Stimulated activated CD8-positive, alpha-beta memory T cell treated with anti-CD3 and anti-CD28 coated beads, Interleukin-12 subunit alpha, Interleukin-12 subunit beta, amount 100 ng/mL, for 24 hours (primary cell): ENCODE results near the gene FAM170B.

Experiments
- DNase-seq: peaks from one replicate; pipeline ENCODE4 v3.0.0-alpha.2; 2020; ENCODE audit errors: extremely low read depth

FAM170B gene

GRCh38 chr10:49169776-49170175 is 36.0 kb upstream of the FAM170B start:
- no peak for DNase-seq

DNA sequence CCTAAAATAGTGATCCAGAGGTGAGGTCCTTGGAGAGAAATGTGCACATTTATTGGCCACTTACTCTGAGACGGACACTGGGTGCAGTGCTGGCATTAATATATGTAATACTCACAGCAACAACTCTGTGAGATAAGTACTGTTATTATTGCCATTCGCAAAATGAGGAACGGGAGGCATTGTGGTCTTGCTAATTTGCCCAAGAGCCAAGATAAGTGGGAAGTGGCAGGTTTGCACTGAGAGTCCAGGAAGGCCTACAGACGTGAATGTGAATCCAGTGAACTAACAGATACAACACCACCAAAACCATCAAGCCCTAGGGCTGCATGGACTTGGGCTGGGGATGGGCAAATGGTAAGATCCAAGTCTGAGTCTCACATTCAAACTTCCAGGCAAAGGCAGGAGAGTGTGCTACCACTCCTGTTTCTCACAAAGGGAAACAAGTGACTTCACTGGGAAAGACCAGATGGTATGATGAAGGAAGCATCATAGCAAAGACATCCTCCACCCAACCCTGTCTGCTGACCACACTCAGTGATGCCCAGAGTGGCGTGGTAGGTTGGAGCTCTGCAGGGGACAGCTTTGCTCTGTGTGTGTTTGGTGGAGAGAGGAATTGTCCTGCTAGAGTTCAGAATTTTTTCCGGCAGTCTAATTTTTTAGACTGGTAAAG is 35.1 kb upstream of the FAM170B start:
- no peak for DNase-seq

DNA sequence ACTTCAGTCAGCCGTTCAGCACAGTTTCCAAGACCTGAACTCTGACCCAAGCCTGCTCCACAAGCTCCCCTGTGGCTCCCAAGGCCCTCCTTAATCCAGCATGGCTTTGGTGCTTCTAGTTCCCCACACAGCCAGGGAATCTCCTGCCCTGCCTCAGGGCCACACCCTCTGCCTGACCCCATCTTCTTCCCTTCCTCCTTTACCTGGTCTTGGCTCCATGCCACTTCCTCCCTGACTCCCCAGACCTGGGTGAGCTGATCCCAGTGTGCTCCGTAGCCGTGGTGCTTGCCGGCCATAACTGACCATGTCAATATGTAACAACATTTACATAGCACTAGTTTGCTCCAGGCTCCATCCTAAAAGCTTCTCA is 34.3 kb upstream of the FAM170B start:
- DNase-seq, result no peak

DNA sequence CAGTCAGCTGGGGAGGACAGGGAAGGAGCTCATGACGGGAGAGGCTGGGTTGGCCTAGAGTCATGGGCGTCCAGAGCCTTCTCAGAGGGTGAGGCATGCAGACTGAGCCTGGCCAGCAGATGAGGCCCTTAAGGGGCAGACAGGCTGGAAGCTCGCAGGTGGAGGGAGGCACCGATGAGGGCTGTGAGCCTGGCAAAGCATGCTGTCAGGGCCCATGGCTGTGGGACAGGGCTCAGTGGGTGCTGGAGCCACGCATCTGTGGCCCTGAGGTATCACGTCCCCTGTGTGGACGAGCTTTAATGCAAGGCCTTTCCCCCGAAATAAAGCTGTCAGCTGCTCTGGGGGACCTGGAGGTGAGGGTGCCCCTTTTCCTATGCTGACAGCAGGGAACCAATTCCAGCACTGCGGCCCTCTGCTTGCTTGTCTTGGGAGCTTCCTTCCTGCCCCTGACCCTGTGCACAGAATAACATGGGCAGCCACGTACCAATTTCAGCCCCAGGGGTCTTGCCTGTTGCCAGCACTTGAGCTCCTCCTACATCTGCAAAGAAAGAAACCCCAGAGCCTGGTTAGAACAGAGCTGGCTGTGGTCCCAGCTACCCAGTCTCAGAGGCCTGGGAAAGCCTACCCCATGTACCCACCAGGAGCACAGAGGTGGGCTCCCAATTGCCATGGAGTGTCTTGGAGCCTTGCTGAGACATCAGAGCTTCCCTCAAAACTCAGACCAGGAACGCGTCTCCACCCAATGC is 33.8 kb upstream of the FAM170B start:
- no peak for DNase-seq

DNA sequence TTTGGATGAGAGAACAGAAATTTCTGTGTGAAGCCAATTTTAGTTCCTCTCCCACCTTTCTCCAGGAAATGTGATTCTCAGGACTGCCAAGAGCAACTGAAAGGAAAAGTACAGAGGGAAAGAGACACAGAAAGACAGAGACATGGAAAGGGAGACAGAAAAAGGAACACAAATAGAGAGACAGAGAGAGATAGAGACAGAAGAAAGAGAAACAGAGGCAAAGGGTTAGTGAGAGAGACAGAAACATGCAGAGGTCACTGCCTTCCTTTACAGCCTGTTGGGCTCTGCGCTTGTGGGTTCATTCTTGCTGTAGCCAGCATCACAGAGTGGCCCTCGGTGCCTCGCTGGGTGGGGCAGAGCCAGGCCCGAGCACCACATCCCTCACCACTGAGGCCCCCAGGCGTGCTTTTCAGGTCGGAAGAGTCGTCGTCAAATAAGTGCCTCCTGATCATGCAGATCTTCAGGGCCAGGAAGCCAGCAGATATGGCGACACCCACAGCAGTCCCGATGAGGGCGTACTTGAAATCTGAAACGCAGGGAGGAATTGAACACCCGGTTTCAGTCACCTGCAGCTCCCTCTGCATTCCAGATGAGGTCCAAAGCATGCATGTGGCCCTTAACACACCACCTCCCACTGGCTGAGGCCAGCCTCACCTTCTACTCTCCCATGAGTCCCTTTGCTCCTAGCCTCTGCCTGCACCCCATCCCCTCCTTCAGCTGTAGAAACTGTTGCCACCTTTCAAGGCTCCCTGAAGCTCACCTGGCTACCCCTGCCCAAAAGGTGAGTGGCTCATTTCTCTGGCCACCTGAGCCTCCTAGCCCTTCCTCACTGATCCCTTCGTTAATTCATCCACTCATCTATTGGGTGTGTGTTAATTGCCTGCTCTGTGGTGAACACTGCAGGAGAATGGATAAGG is 32.9 kb upstream of the FAM170B start:
- no peak for DNase-seq

GRCh38 chr10:49165821-49166483 is 32.1 kb upstream of the FAM170B start:
- DNase-seq, result no peak

DNA sequence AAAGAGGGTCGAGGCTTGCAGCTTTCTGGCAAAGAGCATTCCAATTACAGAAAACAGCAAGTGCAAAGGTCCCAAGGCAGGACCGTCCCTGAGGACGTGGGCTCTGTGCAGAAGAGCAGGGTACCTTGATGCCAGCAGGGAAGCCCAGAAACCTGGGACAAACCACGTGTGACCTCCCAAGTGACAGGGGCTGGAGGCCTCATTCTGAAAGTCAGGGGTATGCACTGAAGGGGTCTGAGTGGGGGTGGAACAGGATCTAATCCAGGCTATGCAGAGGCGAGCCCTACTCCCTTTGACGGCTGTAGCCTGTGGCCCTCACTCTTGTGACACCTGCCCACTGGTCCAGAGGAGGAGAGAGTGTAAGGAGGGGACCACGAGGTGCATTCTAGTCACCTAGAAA is 31.4 kb upstream of the FAM170B start:
- no peak for DNase-seq

- no peak for DNase-seq
Observed at GRCh38 chr10:49164559-49165188, 30.9 kb upstream of the FAM170B start.

DNA sequence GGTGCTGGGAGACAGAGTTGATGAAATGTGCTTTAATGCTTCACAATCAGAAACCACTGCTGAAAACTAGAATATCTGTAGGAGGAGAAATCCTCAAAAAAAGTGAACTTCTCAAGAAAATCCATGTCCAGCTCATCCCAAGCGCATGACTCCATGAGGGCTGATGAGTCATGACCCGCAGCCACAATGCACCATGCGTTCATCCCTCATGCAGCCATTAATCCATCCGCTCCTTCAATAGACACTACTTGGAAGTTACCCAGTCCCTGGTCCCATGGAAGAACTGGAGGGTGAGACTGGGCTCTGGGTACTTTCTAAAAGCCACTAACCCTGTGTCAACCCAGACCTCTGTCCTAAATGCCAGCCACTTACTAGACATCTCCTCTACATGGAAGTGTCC is 29.9 kb upstream of the FAM170B start:
- DNase-seq, result no peak

DNA sequence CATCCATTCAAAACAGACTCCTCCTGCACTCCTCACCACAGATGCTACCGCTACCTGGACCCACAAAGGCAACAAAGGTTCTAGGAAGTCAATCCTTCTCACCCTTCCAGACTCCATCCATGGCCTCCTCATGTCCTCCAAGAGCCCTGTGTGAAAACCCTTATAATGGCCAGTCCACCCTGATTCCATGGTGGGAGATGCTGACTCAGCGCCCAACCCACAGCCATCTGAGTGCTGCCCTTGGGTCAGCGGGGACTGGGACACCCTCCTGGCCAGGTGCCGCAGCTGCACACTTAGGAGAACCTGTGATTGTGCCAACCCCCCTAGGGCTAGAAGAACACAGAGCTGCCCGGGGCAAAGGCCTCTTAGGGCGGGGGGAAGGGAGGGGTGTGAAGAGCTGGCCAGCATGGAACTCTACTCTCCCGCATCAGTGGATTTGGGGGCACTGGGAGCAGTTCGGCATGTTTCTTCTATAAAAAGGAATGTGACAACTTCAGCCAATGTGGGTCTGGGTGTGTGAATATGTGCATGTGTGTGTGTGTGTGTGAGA is 29.0 kb upstream of the FAM170B start:
- no peak for DNase-seq

GRCh38 chr10:49162063-49162462 is 28.2 kb upstream of the FAM170B start:
- no peak for DNase-seq

GRCh38 chr10:49161411-49161997 is 27.7 kb upstream of the FAM170B start:
- no peak for DNase-seq

DNA sequence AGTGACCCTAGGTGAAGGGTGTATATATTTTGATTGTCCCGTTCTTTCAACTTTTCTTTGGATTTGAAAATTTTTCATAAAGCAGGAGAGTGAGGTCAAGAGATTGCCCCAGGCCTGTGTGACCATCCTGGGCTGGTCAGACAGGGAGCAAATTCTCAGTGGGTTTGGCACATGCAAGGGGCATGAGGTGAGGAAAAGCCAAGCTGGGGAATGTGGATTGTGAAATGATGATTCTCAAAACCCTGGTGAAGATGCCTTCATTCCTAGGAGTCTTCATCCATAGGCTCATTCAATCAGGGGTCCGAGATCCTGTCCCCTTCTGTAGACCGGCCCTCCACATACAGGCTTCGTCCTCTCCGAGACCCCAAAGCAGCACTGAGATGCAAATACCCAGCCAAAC is 27.0 kb upstream of the FAM170B start:
- DNase-seq, result no peak

DNA sequence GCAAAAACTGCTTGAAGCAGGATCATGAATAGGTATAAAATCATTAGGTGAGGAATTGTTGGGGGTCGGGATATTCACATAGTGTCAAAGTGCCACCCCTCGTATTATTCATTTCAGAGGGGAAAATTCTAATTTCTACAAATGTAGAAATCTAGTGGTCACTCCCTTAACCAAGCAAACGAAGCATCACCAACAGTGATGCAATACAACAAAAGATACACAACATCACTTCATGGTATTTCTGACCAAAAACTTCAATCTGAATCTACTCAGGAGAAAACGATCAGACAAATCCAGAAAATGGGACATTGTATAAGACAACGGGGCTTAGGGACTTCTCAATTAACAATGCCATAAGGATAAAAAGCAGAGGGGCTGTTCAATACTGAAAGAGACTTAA is 26.3 kb upstream of the FAM170B start:
- DNase-seq, result no peak

DNA sequence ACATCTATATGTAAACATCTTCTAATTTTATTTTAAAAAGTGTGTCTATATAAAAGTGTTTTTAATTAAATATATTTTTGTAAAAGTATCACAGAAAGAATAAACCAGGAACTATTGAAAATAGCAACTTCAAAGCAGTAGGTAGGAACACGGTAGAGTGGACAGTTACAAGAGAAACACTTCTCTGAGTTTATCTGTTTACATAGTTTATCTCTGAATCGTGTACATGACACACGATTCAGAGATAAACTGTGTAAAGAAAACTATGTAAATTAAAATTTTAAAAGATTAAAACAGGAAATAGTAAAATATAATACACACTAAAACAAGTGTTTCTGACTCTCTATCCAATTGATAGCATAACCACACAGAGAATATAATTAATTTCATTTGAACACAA is 25.1 kb upstream of the FAM170B start:
- DNase-seq, result no peak

GRCh38 chr10:49158404-49158803 is 24.6 kb upstream of the FAM170B start:
- DNase-seq, result no peak

DNA sequence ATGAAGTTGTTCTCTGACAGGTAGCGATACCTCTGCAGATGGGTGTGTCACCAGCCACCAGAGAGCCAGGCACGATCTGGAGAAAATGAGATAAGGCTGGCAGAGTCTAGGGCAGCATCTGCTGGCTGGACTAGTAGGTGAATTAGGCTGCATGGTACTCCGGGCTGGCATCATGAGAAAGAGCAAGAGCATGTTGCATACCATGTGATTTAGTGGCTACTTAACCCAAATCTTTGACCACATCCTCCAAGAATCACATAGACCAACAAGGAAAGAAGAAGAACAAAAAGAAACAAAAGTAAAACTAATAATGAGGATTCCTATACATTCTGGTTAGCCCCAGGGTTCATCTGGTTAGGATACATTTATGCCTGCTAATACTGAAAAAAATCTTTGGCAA is 23.4 kb upstream of the FAM170B start:
- no peak for DNase-seq

DNA sequence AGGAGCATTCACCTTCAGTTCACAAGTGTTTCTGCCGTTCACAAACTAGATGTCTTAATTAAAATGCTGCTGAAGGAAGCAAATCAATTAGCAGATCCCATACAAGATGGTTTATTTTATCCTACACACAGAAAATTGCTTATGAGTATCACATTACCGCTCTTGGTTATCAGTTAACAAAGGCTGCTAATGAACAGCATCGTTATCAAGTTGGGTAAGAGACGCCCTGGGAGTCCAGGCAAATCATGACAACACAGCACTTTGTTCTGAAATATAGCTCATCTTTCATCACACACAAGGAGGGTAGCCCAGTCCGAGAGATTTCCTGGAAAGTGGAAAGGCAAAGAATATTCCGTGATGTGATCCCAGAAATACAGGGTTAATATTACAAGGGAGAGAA is 20.8 kb upstream of the FAM170B start:
- DNase-seq, result no peak

DNA sequence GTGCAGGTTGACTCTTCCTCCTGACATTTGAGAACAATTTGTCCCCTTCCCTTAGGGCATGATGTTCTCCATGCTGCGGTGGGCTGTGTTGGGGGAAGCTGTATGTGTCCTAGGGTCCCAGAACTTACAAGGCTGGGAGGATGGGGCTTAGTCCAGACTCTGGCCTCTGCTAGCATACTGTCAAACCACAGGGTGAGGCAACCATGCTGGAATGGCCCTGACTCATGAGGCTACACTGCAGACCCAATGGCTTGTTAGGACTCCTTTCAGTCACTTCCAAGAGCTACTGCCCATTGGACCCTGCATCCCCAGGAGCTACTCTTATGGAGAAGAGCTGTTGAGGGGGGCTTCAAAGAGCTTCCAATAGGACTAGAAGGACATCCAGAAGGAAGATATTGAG is 20.1 kb upstream of the FAM170B start:
- DNase-seq, result no peak

- no peak for DNase-seq
Observed at GRCh38 chr10:49153115-49153514, 19.3 kb upstream of the FAM170B start.

- no peak for DNase-seq
Observed at GRCh38 chr10:49152663-49153062, 18.8 kb upstream of the FAM170B start.
